HL-60 (cell line): ENCODE data around the gene LIMA1.
"Not testable (repeated sequence)": the region's sequence is repeated elsewhere in the genome, so short reads cannot be mapped to it uniquely, and the experiment has no call there.

Experiments
- GABPA ChIP-seq: IDR thresholded peaks from 2 replicates; pipeline ENCODE4 v1.6.1; 2012; ENCODE audit warnings: low read depth
- POLR2AphosphoS5 ChIP-seq: IDR thresholded peaks from 2 replicates; pipeline ENCODE4 v1.6.1; 2012; ENCODE audit warnings: low read depth
- REST ChIP-seq: IDR thresholded peaks from 2 replicates; pipeline ENCODE4 v1.6.1; 2012; ENCODE audit warnings: low read depth; ENCODE audit not compliant: insufficient replicate concordance
- SPI1 ChIP-seq: IDR thresholded peaks from 2 replicates; pipeline ENCODE4 v1.6.1; 2012; ENCODE audit warnings: low read depth, mild to moderate bottlenecking, borderline replicate concordance
- TF ChIP-seq, protein P1 (sequence below): IDR thresholded peaks from one replicate; pipeline ENCODE4 v1.5.1; 2011; ENCODE audit warnings: low read length, control low read depth, inconsistent platforms; ENCODE audit not compliant: insufficient read depth

- TF ChIP-seq, protein P1, sequence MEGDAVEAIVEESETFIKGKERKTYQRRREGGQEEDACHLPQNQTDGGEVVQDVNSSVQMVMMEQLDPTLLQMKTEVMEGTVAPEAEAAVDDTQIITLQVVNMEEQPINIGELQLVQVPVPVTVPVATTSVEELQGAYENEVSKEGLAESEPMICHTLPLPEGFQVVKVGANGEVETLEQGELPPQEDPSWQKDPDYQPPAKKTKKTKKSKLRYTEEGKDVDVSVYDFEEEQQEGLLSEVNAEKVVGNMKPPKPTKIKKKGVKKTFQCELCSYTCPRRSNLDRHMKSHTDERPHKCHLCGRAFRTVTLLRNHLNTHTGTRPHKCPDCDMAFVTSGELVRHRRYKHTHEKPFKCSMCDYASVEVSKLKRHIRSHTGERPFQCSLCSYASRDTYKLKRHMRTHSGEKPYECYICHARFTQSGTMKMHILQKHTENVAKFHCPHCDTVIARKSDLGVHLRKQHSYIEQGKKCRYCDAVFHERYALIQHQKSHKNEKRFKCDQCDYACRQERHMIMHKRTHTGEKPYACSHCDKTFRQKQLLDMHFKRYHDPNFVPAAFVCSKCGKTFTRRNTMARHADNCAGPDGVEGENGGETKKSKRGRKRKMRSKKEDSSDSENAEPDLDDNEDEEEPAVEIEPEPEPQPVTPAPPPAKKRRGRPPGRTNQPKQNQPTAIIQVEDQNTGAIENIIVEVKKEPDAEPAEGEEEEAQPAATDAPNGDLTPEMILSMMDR, result not testable (repeated sequence)
- not testable (repeated sequence) for TF ChIP-seq GABPA, POLR2AphosphoS5, REST, SPI1
Observed at GRCh38 chr12:50328664-50329063, 45.3 kb upstream of the LIMA1 start.
